NCI-H526 (cell line): ENCODE data around the gene AGMAT.

Source experiments
- DNase-seq, 2 experiments: peaks; one replicate each; lab custom pipeline; 2025; lab: John Stamatoyannopoulos, UW

The AGMAT gene, protein sequence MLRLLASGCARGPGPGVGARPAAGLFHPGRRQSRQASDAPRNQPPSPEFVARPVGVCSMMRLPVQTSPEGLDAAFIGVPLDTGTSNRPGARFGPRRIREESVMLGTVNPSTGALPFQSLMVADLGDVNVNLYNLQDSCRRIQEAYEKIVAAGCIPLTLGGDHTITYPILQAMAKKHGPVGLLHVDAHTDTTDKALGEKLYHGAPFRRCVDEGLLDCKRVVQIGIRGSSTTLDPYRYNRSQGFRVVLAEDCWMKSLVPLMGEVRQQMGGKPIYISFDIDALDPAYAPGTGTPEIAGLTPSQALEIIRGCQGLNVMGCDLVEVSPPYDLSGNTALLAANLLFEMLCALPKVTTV

DNA sequence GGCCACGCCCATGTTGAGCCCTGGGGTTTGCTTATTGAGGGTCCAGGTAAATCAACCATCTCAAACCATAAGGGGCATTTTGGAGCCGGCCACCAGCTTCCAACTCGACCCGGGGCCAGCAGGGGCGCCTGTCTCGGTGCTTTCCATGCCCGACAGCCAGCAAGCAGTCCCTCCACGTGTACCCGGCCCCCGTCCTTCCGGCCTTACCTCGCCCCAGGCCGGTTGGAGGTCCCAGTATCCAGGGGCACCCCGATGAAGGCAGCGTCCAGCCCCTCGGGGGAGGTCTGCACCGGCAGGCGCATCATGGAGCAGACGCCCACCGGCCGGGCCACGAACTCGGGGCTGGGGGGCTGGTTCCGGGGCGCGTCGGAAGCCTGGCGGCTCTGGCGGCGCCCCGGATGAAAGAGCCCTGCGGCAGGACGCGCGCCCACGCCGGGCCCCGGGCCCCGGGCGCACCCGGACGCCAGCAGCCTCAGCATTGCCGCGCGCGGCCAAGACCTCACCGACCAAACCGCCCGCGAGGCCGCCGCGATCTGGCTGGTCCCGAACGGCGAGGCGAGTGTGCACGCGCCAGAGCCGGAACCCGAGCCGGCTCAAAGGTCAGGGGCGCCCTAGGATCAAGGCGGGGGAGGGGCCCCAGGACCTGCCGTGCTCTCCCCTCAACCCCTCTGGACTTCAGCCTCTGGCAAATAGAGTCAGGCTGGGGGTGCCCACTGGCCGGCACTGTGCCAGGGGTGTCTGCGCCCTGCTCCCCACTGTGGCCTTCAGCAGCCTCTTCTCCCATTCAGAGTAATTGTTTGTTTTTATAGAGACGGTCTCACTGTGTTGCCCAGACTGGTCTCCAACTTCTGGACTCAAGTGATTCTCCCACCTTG is at the start of gene AGMAT:
Gene AGMAT (minus strand): TSS at position 563 of the 875 bp plus-strand sequence. CDS start 84 bp downstream, at position 479.
- DNase-seq = peak in 1 of 2 experiments; percentile 55

GRCh38 chr1:15633756-15634420 is 49.0 kb upstream of the AGMAT start:
- DNase-seq = no peak

GRCh38 chr1:15628003-15628402 is 43.2 kb upstream of the AGMAT start:
- no peak for DNase-seq

- no peak for DNase-seq
Measured at GRCh38 chr1:15627343-15627988, 42.6 kb upstream of the AGMAT start.

GRCh38 chr1:15626269-15626950 is 41.6 kb upstream of the AGMAT start:
- no peak for DNase-seq

DNA sequence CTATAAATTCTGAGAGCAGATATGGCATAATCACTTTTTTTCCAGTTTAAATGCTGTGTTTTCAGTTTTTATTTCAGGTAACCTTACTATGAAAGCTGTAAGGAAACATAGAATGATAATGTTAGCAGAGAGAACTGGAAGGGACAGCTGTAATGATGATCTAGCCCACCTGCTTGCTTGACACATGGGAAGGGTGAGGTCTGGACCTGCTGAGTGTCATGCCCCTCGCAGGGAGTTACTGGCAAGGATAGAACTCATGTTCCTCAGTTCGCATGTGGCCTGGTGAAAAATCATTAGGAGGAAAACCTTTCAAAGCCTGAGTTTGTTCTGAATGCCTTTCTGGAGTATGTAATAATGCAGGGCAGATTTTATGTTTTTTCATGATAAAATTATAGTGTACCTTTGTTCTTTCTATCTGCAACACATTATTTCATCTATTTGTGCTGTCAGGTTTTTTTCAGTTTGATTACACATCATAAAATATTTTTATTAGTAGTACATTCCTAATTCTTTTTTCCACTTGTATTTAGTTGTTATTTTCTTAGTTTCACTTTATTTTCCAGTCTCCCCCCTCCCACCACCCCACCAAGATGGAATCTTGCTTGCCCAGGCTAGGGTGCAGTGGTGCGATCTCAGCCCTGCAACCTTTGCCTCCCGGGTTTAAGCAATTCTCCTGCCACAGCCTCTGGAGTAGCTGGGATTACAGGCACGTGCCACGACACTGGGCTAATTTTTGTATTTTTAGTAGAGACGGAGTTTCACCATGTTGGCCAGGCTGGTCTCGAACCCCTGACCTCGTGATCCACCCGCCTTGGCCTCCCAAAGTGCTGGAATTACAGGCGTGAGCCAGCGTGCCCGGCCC is 40.4 kb upstream of the AGMAT start:
- no peak for DNase-seq

GRCh38 chr1:15624133-15624714 is 39.4 kb upstream of the AGMAT start:
- DNase-seq = no peak

DNA sequence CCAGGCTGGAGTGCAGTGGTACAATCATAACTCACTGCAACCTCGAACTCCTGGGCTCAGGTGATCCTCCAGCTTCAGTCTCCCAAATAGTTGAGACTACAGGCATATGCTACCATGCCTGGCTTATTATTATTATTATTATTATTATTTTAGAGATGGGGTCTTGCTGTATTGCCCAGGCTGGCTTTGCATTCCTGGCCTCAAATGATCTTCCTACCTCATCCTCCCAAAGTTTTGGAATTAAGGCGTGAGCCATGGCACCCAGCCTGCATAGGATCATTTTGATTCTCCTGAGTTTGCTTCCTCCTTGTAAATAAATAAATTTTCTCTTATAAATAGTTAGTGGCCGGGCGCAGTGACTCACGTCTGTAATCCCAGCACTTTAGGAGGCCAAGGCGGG is 38.6 kb upstream of the AGMAT start:
- DNase-seq = no peak

DNA sequence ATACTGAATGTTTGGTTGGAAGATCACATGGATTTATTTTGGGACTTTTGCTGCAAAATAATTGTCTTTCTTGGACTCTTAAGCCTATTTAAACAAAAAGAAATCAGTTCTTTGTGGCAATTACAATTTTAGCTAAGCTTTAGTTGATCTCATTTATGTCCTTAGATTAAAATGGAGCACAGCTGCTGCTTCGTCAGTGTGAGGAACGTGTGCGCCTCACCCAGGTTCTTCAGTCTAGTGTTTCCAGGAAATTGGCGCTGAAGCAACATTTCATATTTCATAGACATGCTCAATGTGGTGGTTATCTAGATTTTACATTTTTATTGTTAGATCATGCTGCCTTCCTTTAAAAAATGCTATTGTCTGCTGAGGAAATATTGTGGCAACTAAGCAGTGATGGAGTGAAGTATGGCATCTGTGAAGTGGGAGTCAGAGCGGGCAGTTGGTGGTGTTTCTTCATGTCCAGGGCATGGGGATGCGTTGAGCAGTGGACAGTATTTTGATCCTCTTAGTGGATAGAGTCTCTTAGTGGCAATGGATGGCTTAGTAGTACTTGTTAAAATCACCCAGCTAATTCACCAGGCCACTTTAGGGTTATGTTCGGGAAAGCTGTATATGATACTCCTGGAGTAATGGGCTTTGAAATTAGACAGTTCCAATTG is 38.0 kb upstream of the AGMAT start:
- DNase-seq = no peak

DNA sequence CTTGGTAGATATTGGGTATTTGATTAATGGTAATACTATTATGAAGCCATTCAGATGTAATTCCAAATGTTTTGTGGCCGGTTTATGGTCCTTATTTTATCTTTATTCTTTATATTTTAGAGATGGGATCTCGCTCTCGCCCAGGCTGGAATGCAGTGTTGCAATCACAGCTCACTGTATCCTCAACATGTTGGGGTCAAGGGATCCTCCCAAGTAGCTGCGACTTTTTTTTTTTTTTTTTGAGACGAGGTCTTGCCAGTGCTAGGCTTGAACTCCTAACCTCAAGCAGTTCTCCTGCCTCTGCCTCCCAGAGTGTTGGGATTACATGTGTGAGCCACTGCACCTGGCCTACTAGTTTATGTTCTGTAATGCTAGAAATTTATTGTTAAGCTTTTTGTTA is 37.1 kb upstream of the AGMAT start:
- no peak for DNase-seq

GRCh38 chr1:15620902-15621682 is 36.2 kb upstream of the AGMAT start:
- DNase-seq = no peak

DNA sequence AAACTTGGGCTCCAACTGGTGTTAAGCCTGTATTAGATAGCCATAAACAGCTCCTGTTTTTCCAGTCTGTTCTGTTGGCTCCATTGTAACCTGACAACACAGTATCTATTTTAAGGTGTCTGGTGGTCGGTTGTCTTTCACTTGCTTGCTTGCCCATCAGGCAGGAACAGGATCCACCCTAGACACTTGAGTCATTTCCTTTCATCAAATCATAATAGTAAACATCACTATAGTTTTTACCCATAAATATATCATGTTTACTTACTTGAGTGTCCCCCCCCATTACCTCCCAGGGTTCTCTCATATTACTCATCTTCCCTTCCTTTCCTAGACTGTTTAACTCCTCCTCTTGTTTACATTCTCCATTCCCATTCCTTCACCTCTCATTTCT is 35.3 kb upstream of the AGMAT start:
- no peak for DNase-seq

- DNase-seq = no peak
Measured at GRCh38 chr1:15618655-15619525, 34.0 kb upstream of the AGMAT start.

- DNase-seq = peak; percentile 55 to 75
Measured at GRCh38 chr1:15618077-15618654, 33.3 kb upstream of the AGMAT start.

GRCh38 chr1:15617173-15618076 is 32.6 kb upstream of the AGMAT start, which contains the start of gene DDI2:
TSS of gene DDI2 (plus strand) at chr1:15617458. CDS start at chr1:15617671, 213 bp downstream.
- peak; percentile 88 to 98 for DNase-seq
